ENCODE data around the gene ZNHIT2. TPM values are rescaled to one million over a fixed set of nuclear protein-coding genes. Genes with fewer than 3 reads are reported as not detected.
A peak's percentile ranks its signal among the peaks of the same experiment; 100 is the strongest.

The ZNHIT2 gene
- total RNA-seq, 2 experiments from 2014 or later, result 9.0 to 9.5 TPM

DNA sequence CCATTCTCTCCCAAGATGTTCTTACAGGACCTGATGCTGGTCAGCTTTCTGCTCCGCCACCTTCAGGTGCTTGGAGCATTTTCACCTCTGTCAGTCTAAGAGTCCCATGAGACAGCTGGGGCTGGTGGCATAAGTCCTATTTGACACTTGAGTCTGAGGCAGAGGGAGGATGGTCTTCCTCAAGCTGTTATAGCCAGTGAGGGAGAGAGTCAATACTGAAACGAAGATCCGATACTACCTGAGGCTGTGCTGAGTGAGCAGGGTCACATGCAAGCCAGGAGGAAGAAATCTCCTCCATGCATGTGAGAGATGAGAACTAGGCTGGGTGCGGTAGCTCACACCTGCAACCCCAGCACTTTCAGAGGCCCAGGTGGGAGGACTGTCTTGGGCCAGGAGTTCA, 27.9 kb downstream of the ZNHIT2 start:
- intact Hi-C loops (cut with DNase I, micrococcal nuclease), result loop anchor here in 1 of 2 experiments (10.0 kb wide), 2 partner anchors 245 to 1255 kb away; partner anchors contain the start of genes B4GAT1, BRMS1 and CDC42BPG
- CTCF ChIA-PET, result interaction anchor here (1.4 kb wide), 1 partner anchor 21 kb away, joined by 4 read pairs; no protein-coding TSS in a partner anchor
- peak overlapping the region; percentile 44 for H3K27ac Mint-ChIP-seq

DNA sequence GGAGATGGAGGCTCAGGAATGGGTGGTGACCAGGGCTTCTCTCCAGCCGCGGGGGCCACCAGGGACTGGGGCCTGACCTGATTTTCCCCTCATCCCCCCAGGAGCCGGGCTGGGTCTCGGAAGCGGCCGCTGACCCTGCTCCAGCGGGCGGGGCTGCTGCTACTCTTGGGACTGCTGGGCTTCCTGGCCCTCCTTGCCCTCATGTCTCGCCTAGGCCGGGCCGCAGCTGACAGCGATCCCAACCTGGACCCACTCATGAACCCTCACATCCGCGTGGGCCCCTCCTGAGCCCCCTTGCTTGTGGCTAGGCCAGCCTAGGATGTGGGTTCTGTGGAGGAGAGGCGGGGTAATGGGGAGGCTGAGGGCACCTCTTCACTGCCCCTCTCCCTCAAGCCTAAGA, 29.7 kb downstream of the ZNHIT2 start:
- DNase-seq (no peak), ATAC-seq (ENCODE audit: poor library complexity) (no peak)
- no peak overlapping the region for H3K4me3 Mint-ChIP-seq
- peaks cover 32% of the 10 kb centered on the region for H3K4me1 Mint-ChIP-seq (ENCODE audit: low read depth)
- ChIA-PET POLR2A (interaction anchor here (1.6 kb wide), 1 partner anchor 8 kb away, joined by 5 read pairs; the partner anchor contains the start of gene VPS51), CTCF (no interaction called here)
- no peaks in the 10 kb centered on the region for H3K9me3 Mint-ChIP-seq
- H3K27ac Mint-ChIP-seq, result no peak overlapping the region
- TF ChIP-seq, protein P1, sequence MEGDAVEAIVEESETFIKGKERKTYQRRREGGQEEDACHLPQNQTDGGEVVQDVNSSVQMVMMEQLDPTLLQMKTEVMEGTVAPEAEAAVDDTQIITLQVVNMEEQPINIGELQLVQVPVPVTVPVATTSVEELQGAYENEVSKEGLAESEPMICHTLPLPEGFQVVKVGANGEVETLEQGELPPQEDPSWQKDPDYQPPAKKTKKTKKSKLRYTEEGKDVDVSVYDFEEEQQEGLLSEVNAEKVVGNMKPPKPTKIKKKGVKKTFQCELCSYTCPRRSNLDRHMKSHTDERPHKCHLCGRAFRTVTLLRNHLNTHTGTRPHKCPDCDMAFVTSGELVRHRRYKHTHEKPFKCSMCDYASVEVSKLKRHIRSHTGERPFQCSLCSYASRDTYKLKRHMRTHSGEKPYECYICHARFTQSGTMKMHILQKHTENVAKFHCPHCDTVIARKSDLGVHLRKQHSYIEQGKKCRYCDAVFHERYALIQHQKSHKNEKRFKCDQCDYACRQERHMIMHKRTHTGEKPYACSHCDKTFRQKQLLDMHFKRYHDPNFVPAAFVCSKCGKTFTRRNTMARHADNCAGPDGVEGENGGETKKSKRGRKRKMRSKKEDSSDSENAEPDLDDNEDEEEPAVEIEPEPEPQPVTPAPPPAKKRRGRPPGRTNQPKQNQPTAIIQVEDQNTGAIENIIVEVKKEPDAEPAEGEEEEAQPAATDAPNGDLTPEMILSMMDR (IDR thresholded peaks at IDR 0.05), result no peak
- Histone ChIP-seq H3K4me1 (ENCODE audit: insufficient read depth, low read length) (peaks cover 21% of the 10 kb centered on the region), H3K36me3 (ENCODE audit: insufficient read depth, low read length) (peaks cover 50% of the 10 kb centered on the region), H3K27ac (ENCODE audit: low read depth in 1 of 2, low read length in 2 of 2) (no peak overlapping the region), H3K4me3 (ENCODE audit: low read length) (no peak overlapping the region), H3K9me3 (ENCODE audit: control insufficient read depth in 1 of 2, insufficient read depth in 1 of 2, low read length in 2 of 2) (no peaks in the 10 kb centered on the region), H3K27me3 (ENCODE audit: control insufficient read depth in 1 of 2, insufficient read depth in 2 of 2, low read length in 2 of 2) (no peaks in the 10 kb centered on the region)
- intact Hi-C loops (cut with DNase I, micrococcal nuclease), result loop anchor here in 1 of 2 experiments (10.0 kb wide), 2 partner anchors 243 to 1257 kb away; partner anchors contain the start of genes B4GAT1, BRMS1 and CDC42BPG
- no peaks in the 10 kb centered on the region for H3K27me3 Mint-ChIP-seq
- H3K36me3 Mint-ChIP-seq (ENCODE audit: low read depth), result peaks cover 57% of the 10 kb centered on the region

More for the DNA sequence above, 27.9 kb downstream of the ZNHIT2 start:
- H3K36me3 ChIP-seq (ENCODE audit: insufficient read depth, low read length), result peaks cover 48% of the 10 kb centered on the region
- Mint-ChIP-seq H3K27me3 (no peaks in the 10 kb centered on the region), H3K9me3 (no peaks in the 10 kb centered on the region), H3K4me1 (ENCODE audit: low read depth) (peaks cover 14% of the 10 kb centered on the region), H3K4me3 (no peak overlapping the region), H3K36me3 (ENCODE audit: low read depth) (peaks cover 47% of the 10 kb centered on the region)
- POLR2A ChIA-PET, result no interaction called here
- ATAC-seq (ENCODE audit: poor library complexity) (no peak), DNase-seq (no peak)
- H3K27me3 ChIP-seq (ENCODE audit: control insufficient read depth in 1 of 2, insufficient read depth in 2 of 2, low read length in 2 of 2), result no peaks in the 10 kb centered on the region
- no peak overlapping the region for H3K4me3 ChIP-seq (ENCODE audit: low read length)
- H3K9me3 ChIP-seq (ENCODE audit: control insufficient read depth in 1 of 2, insufficient read depth in 1 of 2, low read length in 2 of 2), result no peaks in the 10 kb centered on the region
- TF ChIP-seq, protein P1 (IDR thresholded peaks at IDR 0.05), result no peak
- peaks cover 9% of the 10 kb centered on the region for H3K4me1 ChIP-seq (ENCODE audit: insufficient read depth, low read length)
- H3K27ac ChIP-seq (ENCODE audit: low read depth in 1 of 2, low read length in 2 of 2), result no peak overlapping the region

DNA sequence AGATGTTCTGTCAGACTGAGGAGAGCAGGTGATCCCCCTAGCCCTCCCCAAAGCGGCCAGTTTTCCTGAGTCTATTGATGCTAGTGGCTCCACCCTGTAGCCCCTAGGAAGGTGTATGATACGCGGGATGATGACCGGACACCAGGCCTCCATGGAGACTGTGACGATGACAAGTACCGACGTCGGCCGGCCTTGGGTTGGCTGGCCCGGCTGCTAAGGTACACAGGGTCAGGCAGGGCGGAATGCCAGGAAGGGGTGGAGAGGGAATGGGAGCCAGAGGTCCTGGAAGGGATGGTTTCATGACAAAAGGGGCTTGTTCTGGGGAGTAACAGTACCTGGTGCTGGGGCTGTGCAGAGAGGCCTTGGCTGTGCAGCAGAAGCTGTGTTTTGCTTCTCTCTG, 30.3 kb downstream of the ZNHIT2 start:
- no peak overlapping the region for H3K27ac ChIP-seq (ENCODE audit: low read depth in 1 of 2, low read length in 2 of 2)
- no peak overlapping the region for H3K4me3 Mint-ChIP-seq
- intact Hi-C loops (cut with DNase I, micrococcal nuclease), result loop anchor here in 1 of 2 experiments (10.0 kb wide), 2 partner anchors 242 to 1258 kb away; partner anchors contain the start of genes B4GAT1, BRMS1 and CDC42BPG
- no peaks in the 10 kb centered on the region for H3K27me3 ChIP-seq (ENCODE audit: control insufficient read depth in 1 of 2, insufficient read depth in 2 of 2, low read length in 2 of 2)
- DNase-seq (no peak), ATAC-seq (ENCODE audit: poor library complexity) (no peak)
- CTCF ChIA-PET, result interaction anchor here (0.5 kb wide), 1 partner anchor 245 kb away, joined by 3 read pairs; no protein-coding TSS in a partner anchor
- peaks cover 50% of the 10 kb centered on the region for H3K36me3 ChIP-seq (ENCODE audit: insufficient read depth, low read length)
- H3K9me3 ChIP-seq (ENCODE audit: control insufficient read depth in 1 of 2, insufficient read depth in 1 of 2, low read length in 2 of 2), result no peaks in the 10 kb centered on the region
- H3K9me3 Mint-ChIP-seq, result no peaks in the 10 kb centered on the region
- H3K4me1 ChIP-seq (ENCODE audit: insufficient read depth, low read length), result peaks cover 21% of the 10 kb centered on the region
- H3K4me3 ChIP-seq (ENCODE audit: low read length), result no peak overlapping the region
- H3K36me3 Mint-ChIP-seq (ENCODE audit: low read depth), result peaks cover 57% of the 10 kb centered on the region
- TF ChIP-seq, protein P1 (IDR thresholded peaks at IDR 0.05), result no peak
- POLR2A ChIA-PET, result interaction anchor here (1.0 to 2.9 kb wide), 3 partner anchors 9 to 47 kb away, joined by 3 to 16 read pairs (median 5); partner anchors contain the start of genes SYVN1 and VPS51
- H3K27ac Mint-ChIP-seq, result no peak overlapping the region
- H3K27me3 Mint-ChIP-seq, result no peaks in the 10 kb centered on the region
- H3K4me1 Mint-ChIP-seq (ENCODE audit: low read depth), result peaks cover 33% of the 10 kb centered on the region
